Keratinocyte (primary cell): ENCODE results near the gene PMVK.

ENCODE experiments used
- EZH2 ChIP-seq: IDR thresholded peaks from one replicate; pipeline ENCODE4 v1.6.1; 2012; ENCODE audit warnings: inconsistent platforms, mild to moderate bottlenecking, low read length, moderate library complexity
- TF ChIP-seq, protein P1 (sequence below), 3 experiments: IDR thresholded peaks in 1 of 3; conservative IDR thresholded peaks in 1 of 3; optimal IDR thresholded peaks in 1 of 3; 2 replicates in 2 of 3; 3 replicates in 1 of 3; pipeline versions ENCODE3 to v1.5.1; 2011; ENCODE audit warnings: low read length in 3 of 3, mild to moderate bottlenecking in 3 of 3, moderate library complexity in 2 of 3, control low read depth in 1 of 3, inconsistent platforms in 1 of 3; ENCODE audit not compliant: insufficient read depth in 2 of 3; ENCODE audit errors: extremely low read depth in 1 of 3

DNA sequence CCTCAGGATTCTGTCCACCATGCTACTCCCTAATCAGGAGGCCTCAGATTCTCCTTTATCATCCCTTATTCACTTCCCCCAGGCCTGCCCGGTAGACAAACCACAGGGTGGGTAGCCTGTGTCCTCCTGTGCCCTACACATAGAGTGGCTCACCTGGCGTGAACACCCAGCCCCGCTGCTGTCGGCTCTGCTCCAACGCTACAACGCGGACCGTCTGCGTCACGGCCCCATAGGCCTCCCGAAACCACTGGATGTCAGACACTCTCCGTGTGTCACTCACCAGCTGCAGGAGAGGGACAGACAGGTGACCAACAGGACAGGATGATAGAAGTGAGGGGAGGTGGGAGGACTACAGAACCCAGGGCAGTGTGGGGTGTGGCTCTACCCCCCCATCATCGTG is 10.3 kb downstream of the PMVK start:
- TF ChIP-seq, protein P1, sequence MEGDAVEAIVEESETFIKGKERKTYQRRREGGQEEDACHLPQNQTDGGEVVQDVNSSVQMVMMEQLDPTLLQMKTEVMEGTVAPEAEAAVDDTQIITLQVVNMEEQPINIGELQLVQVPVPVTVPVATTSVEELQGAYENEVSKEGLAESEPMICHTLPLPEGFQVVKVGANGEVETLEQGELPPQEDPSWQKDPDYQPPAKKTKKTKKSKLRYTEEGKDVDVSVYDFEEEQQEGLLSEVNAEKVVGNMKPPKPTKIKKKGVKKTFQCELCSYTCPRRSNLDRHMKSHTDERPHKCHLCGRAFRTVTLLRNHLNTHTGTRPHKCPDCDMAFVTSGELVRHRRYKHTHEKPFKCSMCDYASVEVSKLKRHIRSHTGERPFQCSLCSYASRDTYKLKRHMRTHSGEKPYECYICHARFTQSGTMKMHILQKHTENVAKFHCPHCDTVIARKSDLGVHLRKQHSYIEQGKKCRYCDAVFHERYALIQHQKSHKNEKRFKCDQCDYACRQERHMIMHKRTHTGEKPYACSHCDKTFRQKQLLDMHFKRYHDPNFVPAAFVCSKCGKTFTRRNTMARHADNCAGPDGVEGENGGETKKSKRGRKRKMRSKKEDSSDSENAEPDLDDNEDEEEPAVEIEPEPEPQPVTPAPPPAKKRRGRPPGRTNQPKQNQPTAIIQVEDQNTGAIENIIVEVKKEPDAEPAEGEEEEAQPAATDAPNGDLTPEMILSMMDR (optimal IDR thresholded peaks at IDR 0.05 in 1 of 3, IDR thresholded peaks at IDR 0.05 in 1 of 3, conservative IDR thresholded peaks at IDR 0.05 in 1 of 3; ENCODE audit: extremely low read depth in 1 of 3, insufficient read depth in 2 of 3, low read length in 3 of 3): no peak
- no peak for TF ChIP-seq EZH2
